ENCODE data around the gene ELMOD3. TPM values are rescaled to one million over a fixed set of nuclear protein-coding genes. Genes with fewer than 3 reads are reported as not detected.

The ELMOD3 gene
- polyA plus RNA-seq, 1 donor (not counting 4 experiments of a cell fraction or from before 2014, with no cell fraction given) = 20.1 TPM

- TF ChIP-seq, protein P1, sequence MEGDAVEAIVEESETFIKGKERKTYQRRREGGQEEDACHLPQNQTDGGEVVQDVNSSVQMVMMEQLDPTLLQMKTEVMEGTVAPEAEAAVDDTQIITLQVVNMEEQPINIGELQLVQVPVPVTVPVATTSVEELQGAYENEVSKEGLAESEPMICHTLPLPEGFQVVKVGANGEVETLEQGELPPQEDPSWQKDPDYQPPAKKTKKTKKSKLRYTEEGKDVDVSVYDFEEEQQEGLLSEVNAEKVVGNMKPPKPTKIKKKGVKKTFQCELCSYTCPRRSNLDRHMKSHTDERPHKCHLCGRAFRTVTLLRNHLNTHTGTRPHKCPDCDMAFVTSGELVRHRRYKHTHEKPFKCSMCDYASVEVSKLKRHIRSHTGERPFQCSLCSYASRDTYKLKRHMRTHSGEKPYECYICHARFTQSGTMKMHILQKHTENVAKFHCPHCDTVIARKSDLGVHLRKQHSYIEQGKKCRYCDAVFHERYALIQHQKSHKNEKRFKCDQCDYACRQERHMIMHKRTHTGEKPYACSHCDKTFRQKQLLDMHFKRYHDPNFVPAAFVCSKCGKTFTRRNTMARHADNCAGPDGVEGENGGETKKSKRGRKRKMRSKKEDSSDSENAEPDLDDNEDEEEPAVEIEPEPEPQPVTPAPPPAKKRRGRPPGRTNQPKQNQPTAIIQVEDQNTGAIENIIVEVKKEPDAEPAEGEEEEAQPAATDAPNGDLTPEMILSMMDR (optimal IDR thresholded peaks at IDR 0.05 in 1 of 3, IDR thresholded peaks at IDR 0.05 in 1 of 3, conservative IDR thresholded peaks at IDR 0.05 in 1 of 3; ENCODE audit: extremely low read depth in 1 of 3, insufficient read depth in 2 of 3, low read length in 3 of 3) = no peak
- no peak for TF ChIP-seq EZH2 (IDR thresholded peaks at IDR 0.05; ENCODE audit: low read length)
- FAIRE-seq (no peak), DNase-seq (ENCODE audit: low read depth, low spot score) (no peak)
- Histone ChIP-seq H3K4me1 (ENCODE audit: control insufficient read depth, extremely low read depth, insufficient read depth, low read length) (peaks cover 4% of the 10 kb centered on the region), H3K27me3 (ENCODE audit: control insufficient read depth, extremely low read depth, insufficient read depth, low read length) (no peaks in the 10 kb centered on the region), H3K27ac (ENCODE audit: control insufficient read depth, insufficient read depth, low read length) (no peak overlapping the region), H3K9ac (ENCODE audit: control insufficient read depth, extremely low read depth, insufficient read depth, low read length) (no peak overlapping the region), H2AFZ (ENCODE audit: control insufficient read depth, low read length) (no peak overlapping the region), H3K9me1 (ENCODE audit: control insufficient read depth, extremely low read depth, insufficient read depth, low read length) (no peaks in the 10 kb centered on the region), H3K9me3 (ENCODE audit: control insufficient read depth, low read depth, low read length) (no peaks in the 10 kb centered on the region), H4K20me1 (ENCODE audit: control insufficient read depth, extremely low read depth, insufficient read depth, low read length) (no peaks in the 10 kb centered on the region), H3K36me3 (ENCODE audit: control insufficient read depth in 2 of 2, extremely low read depth in 1 of 2, insufficient read depth in 2 of 2, low read length in 2 of 2) (no peaks in the 10 kb centered on the region), H3K79me2 (ENCODE audit: control insufficient read depth, insufficient read depth, low read length) (no peaks in the 10 kb centered on the region), H3K4me2 (ENCODE audit: control insufficient read depth, extremely low read depth, insufficient read depth, low read depth, low read length) (no peak overlapping the region), H3K4me3 (ENCODE audit: control insufficient read depth in 2 of 3, extremely low read depth in 1 of 3, insufficient read depth in 2 of 3, low read depth in 1 of 3, low read length in 3 of 3) (no peak overlapping the region)
- dilution Hi-C loops (cut with MboI; ENCODE audit: extremely low pct_ligation_motif_present, low sequenced_read_pairs) = no loop called here
Measured at GRCh38 chr2:85428343-85428881, 73.8 kb downstream of the ELMOD3 start.

DNA sequence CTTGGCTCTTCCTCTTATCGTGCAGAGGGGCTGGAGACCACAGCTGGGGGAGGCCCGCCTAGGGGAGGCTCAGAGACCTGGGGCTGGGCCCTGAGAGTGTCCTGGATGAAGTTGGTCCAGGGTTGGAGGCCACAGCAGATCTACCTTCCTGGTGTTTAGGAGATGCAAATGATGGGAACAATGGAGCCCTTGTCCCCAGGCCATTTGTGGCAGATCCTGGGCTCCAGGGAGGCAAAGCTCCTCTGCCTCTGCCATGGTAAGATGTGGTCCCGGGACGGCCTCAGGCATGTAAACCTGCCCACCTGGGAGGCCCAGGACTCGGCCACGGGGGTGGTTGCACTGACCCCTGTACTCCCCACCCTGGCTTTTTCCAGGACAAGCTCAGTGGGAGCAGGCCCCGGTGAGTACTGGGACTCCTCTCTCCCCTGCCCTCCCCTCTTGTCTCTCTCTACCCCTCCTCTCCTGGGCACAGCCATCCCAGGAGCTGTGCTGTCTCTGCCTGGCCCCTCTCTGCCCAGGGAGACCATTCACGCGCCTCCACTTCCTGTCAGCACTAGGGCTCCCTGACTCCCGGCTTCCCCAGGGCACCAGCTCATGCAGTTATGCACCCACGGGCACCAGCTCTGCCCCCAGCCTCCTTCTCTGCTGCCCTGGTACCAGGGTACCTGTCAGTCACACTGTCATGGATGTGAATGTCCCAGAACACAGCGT lies 74.8 kb downstream of the ELMOD3 start:
- Histone ChIP-seq H3K9me3 (ENCODE audit: control insufficient read depth, low read depth, low read length) (no peaks in the 10 kb centered on the region), H3K4me3 (ENCODE audit: control insufficient read depth in 2 of 3, extremely low read depth in 1 of 3, insufficient read depth in 2 of 3, low read depth in 1 of 3, low read length in 3 of 3) (no peak overlapping the region), H3K9me1 (ENCODE audit: control insufficient read depth, extremely low read depth, insufficient read depth, low read length) (no peaks in the 10 kb centered on the region), H3K27ac (ENCODE audit: control insufficient read depth, insufficient read depth, low read length) (no peak overlapping the region), H3K27me3 (ENCODE audit: control insufficient read depth, extremely low read depth, insufficient read depth, low read length) (no peaks in the 10 kb centered on the region), H4K20me1 (ENCODE audit: control insufficient read depth, extremely low read depth, insufficient read depth, low read length) (no peaks in the 10 kb centered on the region), H3K9ac (ENCODE audit: control insufficient read depth, extremely low read depth, insufficient read depth, low read length) (no peak overlapping the region), H3K79me2 (ENCODE audit: control insufficient read depth, insufficient read depth, low read length) (no peaks in the 10 kb centered on the region), H3K36me3 (ENCODE audit: control insufficient read depth in 2 of 2, extremely low read depth in 1 of 2, insufficient read depth in 2 of 2, low read length in 2 of 2) (no peaks in the 10 kb centered on the region), H3K4me2 (ENCODE audit: control insufficient read depth, extremely low read depth, insufficient read depth, low read depth, low read length) (no peak overlapping the region), H3K4me1 (ENCODE audit: control insufficient read depth, extremely low read depth, insufficient read depth, low read length) (peaks cover 13% of the 10 kb centered on the region), H2AFZ (ENCODE audit: control insufficient read depth, low read length) (no peak overlapping the region)
- FAIRE-seq (no peak), DNase-seq (ENCODE audit: low read depth, low spot score) (no peak)
- dilution Hi-C loops (cut with MboI; ENCODE audit: extremely low pct_ligation_motif_present, low sequenced_read_pairs) = no loop called here
- TF ChIP-seq, protein P1 (optimal IDR thresholded peaks at IDR 0.05 in 1 of 3, IDR thresholded peaks at IDR 0.05 in 1 of 3, conservative IDR thresholded peaks at IDR 0.05 in 1 of 3; ENCODE audit: extremely low read depth in 1 of 3, insufficient read depth in 2 of 3, low read length in 3 of 3) = no peak
- TF ChIP-seq EZH2 (IDR thresholded peaks at IDR 0.05; ENCODE audit: low read length) = no peak

Data from keratinocyte (primary cell).